ENCODE measurements around the gene RASGEF1C.

Gene RASGEF1C

DNA sequence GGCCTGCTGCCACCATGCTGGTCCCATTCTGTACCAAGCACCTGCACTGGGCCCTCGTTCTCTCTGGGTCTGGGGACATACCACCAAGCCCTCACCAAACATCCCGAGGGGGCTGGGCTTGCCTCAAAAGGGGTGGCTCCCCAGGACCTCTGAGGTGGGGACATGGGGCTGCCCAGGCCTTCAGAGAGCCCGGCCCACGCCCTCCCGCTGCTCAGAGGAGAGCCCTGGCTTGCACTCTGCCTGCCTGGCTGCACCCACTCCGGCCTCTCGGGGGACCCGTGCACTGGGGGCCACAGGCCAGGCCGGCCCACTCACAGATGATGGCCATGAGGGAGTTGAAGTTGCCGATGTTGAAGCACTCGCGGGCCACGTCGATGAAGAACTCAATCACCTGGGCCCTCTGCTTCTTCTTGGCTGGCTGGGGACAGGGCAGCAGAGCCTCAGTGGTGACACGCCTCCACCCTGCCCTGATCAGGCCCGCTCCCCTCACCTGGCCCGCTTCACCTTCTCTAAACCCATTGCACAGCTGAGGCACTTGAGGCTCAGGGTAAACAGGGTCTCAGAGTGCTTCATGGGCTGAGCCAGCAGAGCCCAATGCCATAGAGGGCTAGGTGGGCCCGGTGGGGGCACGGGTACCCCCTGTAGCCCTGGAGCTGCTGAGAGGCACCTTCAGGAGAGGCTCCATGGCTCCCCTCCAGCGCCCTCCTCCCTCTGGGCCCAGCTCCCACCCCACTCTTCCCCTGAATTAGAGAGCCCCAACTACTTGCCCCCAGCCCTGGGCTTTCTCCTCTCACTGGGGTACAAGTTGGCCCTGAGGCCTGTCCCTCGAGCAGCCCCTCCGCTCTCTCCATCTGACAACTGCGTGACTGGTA lies 89.7 kb downstream of the RASGEF1C start:
- H3K9me3 ChIP-seq (ENCODE audit: low read length): peaks cover 4% of the 10 kb centered on the region

DNA sequence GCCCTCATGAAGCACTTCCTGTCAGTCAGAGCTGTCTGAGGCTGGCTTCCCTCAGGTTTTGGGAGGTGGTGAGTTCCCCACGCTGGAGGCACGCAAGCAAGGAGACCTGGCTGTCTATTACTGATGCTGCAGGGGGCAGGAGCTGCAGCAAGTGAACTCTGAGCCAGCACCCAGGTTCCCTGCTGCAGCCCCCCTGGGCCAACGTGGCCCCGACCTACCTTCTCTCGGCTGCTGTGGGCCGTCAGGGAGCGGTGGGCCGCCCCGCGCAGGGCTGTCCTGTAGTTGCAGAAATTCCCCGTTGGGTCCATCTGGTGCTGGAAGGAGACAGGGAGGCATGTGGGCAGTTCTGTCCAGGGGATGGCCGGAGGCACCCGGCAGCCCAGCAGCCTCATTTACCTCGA lies 90.6 kb downstream of the RASGEF1C start:
- Histone ChIP-seq H3K9me3 (ENCODE audit: low read length) (peaks cover 4% of the 10 kb centered on the region), H3K27me3 (ENCODE audit: insufficient read depth, low read length) (no peaks in the 10 kb centered on the region), H2AFZ (ENCODE audit: low read depth, low read length) (no peak overlapping the region), H3K4me3 (ENCODE audit: low read length) (no peak overlapping the region), H3K4me1 (ENCODE audit: insufficient read depth, low read length) (no peaks in the 10 kb centered on the region), H3K36me3 (ENCODE audit: insufficient read depth, low read length) (no peaks in the 10 kb centered on the region)

More for the DNA sequence above, 89.7 kb downstream of the RASGEF1C start:
- Histone ChIP-seq H3K27me3 (ENCODE audit: insufficient read depth, low read length) (no peaks in the 10 kb centered on the region), H3K4me1 (ENCODE audit: insufficient read depth, low read length) (no peaks in the 10 kb centered on the region), H3K36me3 (ENCODE audit: insufficient read depth, low read length) (no peaks in the 10 kb centered on the region), H2AFZ (ENCODE audit: low read depth, low read length) (no peak overlapping the region), H3K4me3 (ENCODE audit: low read length) (no peak overlapping the region)

DNA sequence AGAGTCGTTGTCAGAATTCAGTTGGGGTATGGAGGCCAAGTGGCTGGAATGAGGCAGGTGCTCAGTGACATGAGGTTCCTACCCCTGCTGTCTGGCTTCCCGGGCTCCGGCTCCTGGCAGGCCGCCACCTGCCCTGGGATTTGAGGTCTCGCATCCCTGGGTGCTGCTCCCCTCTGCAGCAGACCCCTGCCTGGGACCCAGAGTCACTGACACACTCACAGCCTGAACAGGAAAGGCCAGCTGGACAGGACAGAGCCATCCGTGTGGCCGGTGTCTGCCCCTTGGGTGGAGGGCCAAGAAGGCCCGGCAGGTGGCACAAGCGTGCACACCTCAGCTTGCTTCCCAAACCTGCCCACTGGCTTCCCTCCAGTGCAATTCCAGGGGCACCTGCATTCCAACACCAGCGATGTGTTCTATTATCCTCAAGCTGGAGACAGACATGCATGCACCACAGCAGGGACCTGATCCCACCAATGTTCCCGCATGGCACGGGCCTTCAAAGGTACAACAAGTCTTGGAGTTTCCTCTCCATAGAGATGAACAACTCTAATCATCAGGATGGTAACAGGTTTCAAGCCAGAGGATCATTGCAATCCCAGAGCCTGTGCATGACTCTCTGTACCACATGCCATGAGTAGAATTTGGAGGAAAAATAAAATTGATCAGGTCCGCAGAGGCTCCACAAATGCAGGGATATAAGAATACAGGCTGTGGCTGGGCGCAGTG lies 91.8 kb downstream of the RASGEF1C start:
- no peaks in the 10 kb centered on the region for H3K36me3 ChIP-seq (ENCODE audit: insufficient read depth, low read length)
- H2AFZ ChIP-seq (ENCODE audit: low read depth, low read length): no peak overlapping the region
- H3K27me3 ChIP-seq (ENCODE audit: insufficient read depth, low read length): no peaks in the 10 kb centered on the region
- no peak overlapping the region for H3K4me3 ChIP-seq (ENCODE audit: low read length)
- H3K9me3 ChIP-seq (ENCODE audit: low read length): peaks cover 4% of the 10 kb centered on the region
- no peaks in the 10 kb centered on the region for H3K4me1 ChIP-seq (ENCODE audit: insufficient read depth, low read length)

DNA sequence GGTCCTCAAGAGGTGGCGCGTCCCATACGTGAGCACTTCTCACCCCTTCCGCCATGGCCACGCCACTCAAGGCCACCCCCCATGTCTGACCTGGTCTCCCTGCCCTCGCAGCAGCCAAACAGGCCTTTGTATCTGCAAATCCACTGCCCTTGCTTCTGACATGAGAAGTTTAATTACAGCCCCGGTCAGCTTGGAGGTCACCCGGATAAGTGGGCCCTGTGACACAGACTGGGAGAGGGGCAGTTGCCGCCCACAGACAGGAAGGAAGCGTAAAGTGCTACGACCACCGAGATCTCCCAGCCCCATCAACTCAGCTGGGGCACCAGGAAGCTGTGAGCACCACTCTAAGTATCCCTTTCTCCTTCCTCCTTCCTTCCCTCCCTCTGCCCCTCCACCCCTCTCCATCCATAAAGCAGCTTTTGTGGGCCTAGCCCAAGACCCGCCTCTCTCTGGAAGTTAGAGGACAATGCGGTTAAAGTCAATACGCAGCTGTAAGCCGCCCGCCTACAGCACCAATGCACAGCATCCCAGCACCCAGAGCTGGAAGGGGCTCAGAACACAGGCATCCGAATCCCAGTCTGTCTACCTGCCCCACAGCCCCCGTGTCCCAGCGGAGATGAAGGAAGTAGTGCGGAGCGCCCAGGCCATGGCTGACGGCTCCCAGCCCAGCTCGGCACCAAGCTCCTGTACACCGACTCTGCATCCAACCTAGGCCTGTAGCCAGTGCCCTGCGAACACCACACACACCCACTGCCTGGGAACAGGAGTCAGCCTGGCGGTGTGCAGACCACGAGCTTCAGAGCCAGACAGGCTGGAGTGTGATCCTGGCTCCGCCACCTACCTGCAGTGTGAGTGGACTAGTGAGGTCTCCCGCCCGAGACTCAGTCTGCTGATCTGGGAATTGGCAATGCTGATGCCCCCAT lies 92.7 kb downstream of the RASGEF1C start:
- Histone ChIP-seq H3K36me3 (ENCODE audit: insufficient read depth, low read length) (no peaks in the 10 kb centered on the region), H3K4me1 (ENCODE audit: insufficient read depth, low read length) (no peaks in the 10 kb centered on the region), H3K9me3 (ENCODE audit: low read length) (peaks cover 3% of the 10 kb centered on the region), H3K27me3 (ENCODE audit: insufficient read depth, low read length) (no peaks in the 10 kb centered on the region), H3K4me3 (ENCODE audit: low read length) (no peak overlapping the region), H2AFZ (ENCODE audit: low read depth, low read length) (no peak overlapping the region)

DNA sequence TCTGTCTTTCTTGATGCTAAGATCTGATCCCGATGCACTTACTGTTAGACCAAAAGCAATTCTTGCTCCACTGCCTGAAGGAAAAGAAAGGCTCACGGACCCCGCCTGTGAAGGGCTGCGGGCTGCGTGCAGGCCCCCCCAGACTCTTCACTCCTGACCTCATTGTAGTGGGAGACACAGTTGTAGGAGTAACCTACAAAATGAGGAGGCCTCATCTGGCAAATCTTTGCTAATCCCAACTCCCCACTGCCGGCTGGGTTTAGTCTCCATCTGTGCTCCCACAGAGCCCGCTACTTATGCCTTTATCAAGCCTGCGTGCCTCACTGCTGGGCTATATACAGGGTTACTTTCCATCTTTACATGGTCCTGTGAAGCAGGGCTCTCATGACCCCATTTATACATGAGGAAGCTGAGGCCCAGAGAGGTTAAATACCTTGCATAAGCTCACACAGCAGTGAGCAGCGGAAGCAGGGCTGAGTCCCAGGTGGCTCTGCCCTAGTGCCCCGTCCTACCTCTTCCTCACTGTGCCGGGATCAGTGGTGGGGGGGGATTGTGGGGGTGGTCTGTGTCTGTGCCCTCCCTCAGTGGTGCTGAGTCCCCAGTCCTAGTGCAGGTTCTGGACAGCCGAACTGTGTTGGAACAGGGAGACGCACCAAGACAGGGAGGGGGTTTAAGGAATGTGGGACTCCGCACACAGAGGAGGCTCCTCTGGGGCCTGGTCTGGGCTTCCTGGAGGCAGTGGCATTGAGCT lies 93.5 kb downstream of the RASGEF1C start:
- H3K27me3 ChIP-seq (ENCODE audit: insufficient read depth, low read length): no peaks in the 10 kb centered on the region
- peaks cover 3% of the 10 kb centered on the region for H3K9me3 ChIP-seq (ENCODE audit: low read length)
- no peaks in the 10 kb centered on the region for H3K36me3 ChIP-seq (ENCODE audit: insufficient read depth, low read length)
- H3K4me1 ChIP-seq (ENCODE audit: insufficient read depth, low read length): no peaks in the 10 kb centered on the region
- H2AFZ ChIP-seq (ENCODE audit: low read depth, low read length): no peak overlapping the region
- no peak overlapping the region for H3K4me3 ChIP-seq (ENCODE audit: low read length)

DNA sequence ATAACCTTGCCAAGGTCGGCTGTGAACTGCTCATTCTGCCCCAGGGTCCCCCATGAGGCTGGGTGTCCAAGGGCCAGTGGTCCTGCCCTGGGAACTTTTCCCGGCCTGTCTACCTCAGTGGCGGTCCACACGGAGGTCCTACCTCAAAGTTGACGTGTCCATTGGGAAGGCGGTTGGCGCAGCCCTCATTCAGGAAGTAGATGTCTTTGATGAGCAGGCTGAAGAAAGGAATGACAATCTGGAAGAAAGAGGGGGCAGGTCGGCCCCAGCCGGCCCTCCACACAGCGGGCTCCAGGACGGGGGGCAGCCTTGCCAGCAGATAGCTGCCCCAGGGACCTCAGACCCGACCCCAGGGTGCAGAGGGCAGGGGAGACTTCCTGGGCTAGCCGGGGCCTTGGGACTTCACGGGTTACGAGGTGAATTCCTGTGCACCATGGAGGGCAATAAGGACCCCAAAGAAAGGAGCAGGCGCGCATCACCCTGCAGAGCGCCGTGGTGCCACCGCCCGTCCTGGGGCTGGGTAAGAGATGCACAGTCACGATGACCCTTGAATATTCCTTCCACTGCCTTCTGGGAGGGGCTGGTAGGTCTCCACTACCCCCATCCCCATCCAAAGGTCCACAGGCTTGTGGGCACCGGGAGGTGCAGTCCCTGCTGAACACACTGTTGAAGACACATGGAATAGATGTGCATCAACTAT lies 94.6 kb downstream of the RASGEF1C start:
- no peaks in the 10 kb centered on the region for H3K36me3 ChIP-seq (ENCODE audit: insufficient read depth, low read length)
- H3K4me3 ChIP-seq (ENCODE audit: low read length): no peak overlapping the region
- no peaks in the 10 kb centered on the region for H3K4me1 ChIP-seq (ENCODE audit: insufficient read depth, low read length)
- H3K9me3 ChIP-seq (ENCODE audit: low read length): no peaks in the 10 kb centered on the region
- H3K27me3 ChIP-seq (ENCODE audit: insufficient read depth, low read length): no peaks in the 10 kb centered on the region
- no peak overlapping the region for H2AFZ ChIP-seq (ENCODE audit: low read depth, low read length)

DNA sequence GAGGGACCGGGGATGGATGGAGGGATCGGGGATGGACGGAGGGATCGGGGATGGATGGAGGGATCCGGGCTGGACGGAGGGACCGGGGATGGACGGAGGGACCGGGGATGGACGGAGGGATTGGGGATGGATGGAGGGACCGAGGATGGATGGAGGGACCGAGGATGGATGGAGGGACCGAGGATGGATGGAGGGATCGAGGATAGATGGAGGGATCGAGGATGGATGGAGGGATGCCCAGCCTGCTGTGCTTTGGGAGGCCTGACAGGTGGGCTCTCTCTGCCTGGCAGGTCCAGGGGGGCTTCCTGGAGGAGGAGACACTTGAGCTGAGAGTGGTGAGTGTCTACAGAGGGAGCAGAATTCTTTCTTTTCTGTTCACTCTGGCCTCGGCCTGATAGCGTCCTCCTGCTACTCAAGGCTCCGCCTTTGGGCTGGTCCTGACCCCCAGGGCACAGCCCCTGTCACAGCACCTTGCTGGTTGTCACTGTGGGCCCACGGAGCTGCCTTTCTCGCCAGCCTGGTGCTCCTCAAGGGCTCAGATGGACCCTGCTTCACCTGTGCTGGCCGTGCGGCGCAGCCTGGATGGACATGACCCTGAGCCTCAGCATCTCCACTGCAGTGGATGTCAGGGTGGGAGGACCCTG lies 95.2 kb downstream of the RASGEF1C start:
- H3K4me1 ChIP-seq (ENCODE audit: insufficient read depth, low read length): no peaks in the 10 kb centered on the region
- no peaks in the 10 kb centered on the region for H3K27me3 ChIP-seq (ENCODE audit: insufficient read depth, low read length)
- H3K4me3 ChIP-seq (ENCODE audit: low read length): no peak overlapping the region
- H3K9me3 ChIP-seq (ENCODE audit: low read length): no peaks in the 10 kb centered on the region
- no peak overlapping the region for H2AFZ ChIP-seq (ENCODE audit: low read depth, low read length)
- H3K36me3 ChIP-seq (ENCODE audit: insufficient read depth, low read length): no peaks in the 10 kb centered on the region

DNA sequence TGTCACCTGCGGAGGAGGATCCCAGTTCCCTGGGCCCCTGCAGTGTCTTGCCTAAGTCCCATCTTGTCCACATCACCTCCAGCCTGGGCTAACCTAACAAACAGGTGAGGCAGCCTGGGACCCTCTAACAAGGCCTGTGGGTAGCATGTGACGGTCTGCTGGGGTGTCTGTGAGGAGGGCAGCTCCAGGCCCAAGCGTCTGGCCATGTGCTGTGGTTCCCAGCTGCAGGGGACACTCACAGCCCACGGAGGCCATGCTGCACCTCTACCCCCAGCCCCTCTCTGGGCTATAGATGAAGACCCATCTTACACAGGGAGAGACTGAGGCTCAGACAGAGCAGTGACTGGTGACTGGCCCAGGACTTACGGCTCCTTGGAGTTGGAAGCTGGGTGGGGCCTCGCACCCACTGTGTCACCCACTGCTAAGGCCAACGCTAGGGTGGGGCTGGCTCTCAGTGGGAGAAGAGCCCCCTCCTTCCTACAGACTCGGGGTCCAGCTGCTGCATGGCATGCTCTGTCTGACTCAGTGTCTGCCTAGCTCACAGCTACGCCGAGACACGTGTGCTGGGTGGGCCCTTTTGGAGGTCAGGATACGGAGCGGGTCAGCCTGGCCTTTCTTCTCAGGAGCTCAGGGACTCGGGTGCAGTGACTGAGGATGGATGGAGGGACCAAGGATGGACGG lies 96.7 kb downstream of the RASGEF1C start:
- no peak overlapping the region for H3K4me3 ChIP-seq (ENCODE audit: low read length)
- no peaks in the 10 kb centered on the region for H3K36me3 ChIP-seq (ENCODE audit: insufficient read depth, low read length)
- no peaks in the 10 kb centered on the region for H3K9me3 ChIP-seq (ENCODE audit: low read length)
- H2AFZ ChIP-seq (ENCODE audit: low read depth, low read length): no peak overlapping the region
- no peaks in the 10 kb centered on the region for H3K27me3 ChIP-seq (ENCODE audit: insufficient read depth, low read length)
- no peaks in the 10 kb centered on the region for H3K4me1 ChIP-seq (ENCODE audit: insufficient read depth, low read length)

DNA sequence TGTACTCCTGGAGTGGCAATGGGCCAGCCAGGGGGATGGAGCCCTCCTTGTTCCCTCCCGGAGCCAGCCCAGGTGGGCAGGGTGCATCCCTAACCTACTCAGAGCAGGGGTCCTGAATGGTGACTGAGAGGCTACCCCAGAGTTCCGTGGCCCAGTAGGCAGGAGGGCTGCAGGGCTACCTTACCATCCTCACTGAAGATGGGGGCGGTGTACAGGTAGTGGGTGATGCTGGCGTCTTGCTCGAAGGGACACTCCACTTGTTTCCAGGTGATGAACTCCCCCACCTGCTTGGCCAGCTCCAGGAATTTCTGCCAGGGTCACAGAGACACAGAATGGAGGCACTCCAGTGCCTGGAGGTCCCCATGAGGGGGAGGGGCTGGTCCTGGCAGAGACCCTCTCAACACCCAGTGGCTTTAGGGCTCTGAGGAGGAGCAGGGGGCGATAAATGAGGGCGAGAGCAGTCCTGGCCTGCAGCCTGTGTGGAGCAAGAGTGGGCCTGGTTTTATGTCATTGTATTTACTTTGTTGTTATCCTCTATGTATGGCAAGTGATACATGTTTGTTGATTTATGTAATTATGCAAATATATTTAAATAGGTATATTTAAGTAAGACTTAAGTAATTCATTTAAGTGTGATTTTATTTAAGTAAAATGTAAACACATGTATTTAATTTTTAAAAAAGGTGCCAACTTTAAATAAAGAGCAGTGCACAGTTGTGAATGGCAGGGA lies 97.6 kb downstream of the RASGEF1C start:
- no peaks in the 10 kb centered on the region for H3K36me3 ChIP-seq (ENCODE audit: insufficient read depth, low read length)
- H3K27me3 ChIP-seq (ENCODE audit: insufficient read depth, low read length): no peaks in the 10 kb centered on the region
- no peaks in the 10 kb centered on the region for H3K9me3 ChIP-seq (ENCODE audit: low read length)
- no peak overlapping the region for H2AFZ ChIP-seq (ENCODE audit: low read depth, low read length)
- H3K4me3 ChIP-seq (ENCODE audit: low read length): no peak overlapping the region
- no peaks in the 10 kb centered on the region for H3K4me1 ChIP-seq (ENCODE audit: insufficient read depth, low read length)

DNA sequence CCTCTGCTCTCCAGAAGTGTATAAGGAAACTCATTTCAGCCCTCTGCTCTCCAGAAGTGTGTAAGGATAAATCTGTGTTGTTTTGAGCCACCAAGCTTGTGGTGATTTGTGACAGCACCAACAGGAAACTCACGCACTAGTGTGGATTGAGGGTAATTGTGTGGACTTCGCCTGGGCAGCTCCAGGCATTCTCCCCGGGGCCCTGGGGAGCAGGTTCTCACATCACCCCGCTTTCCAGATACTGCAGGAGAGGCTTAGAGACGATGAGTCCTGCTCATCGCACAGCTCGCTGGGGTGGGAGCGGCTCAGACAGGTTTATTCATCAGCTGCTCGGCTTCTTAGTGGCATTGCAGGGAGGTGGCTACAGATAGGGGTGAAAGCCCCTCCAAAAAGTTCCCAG lies 99.1 kb downstream of the RASGEF1C start:
- no peak overlapping the region for H2AFZ ChIP-seq (ENCODE audit: low read depth, low read length)
- no peaks in the 10 kb centered on the region for H3K4me1 ChIP-seq (ENCODE audit: insufficient read depth, low read length)
- H3K9me3 ChIP-seq (ENCODE audit: low read length): no peaks in the 10 kb centered on the region

DNA sequence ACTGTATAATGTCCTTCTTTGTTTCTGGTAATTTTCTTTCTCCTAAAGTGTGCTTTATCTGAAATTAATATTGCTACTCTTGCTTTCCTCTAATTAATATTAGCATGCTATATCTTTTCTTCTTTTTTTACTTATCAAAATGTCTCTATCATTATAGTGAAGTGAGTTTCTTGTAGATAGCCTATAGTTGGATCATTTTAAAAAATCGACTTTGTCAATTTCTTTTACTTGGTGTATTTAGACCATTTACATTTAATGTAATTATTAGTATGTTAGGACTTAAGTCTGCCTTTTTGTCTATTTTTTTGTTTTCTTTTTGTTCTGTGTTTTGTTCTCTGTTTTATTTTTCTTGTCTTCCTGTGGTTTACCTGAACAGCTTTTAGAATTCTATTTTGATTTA lies 102.0 kb downstream of the RASGEF1C start:
- H3K4me1 ChIP-seq (ENCODE audit: insufficient read depth, low read length): no peaks in the 10 kb centered on the region
- H3K4me3 ChIP-seq (ENCODE audit: low read length): no peak overlapping the region
- no peaks in the 10 kb centered on the region for H3K36me3 ChIP-seq (ENCODE audit: insufficient read depth, low read length)
- no peak overlapping the region for H2AFZ ChIP-seq (ENCODE audit: low read depth, low read length)
- no peaks in the 10 kb centered on the region for H3K27me3 ChIP-seq (ENCODE audit: insufficient read depth, low read length)
- H3K9me3 ChIP-seq (ENCODE audit: low read length): no peaks in the 10 kb centered on the region

More for the DNA sequence above, 99.1 kb downstream of the RASGEF1C start:
- H3K4me3 ChIP-seq (ENCODE audit: low read length): no peak overlapping the region
- no peaks in the 10 kb centered on the region for H3K36me3 ChIP-seq (ENCODE audit: insufficient read depth, low read length)
- H3K27me3 ChIP-seq (ENCODE audit: insufficient read depth, low read length): no peaks in the 10 kb centered on the region
